WTC11 (cell line): Measurements from ENCODE around the gene ZGPAT.

Experiments used
- ATF2 ChIP-seq: sonication (generic); formaldehyde crosslinking; IDR thresholded peaks from 2 replicates; pipeline ENCODE4 v1.8.1; 2022; ENCODE audit warnings: low read depth, missing genetic modification reagents, borderline replicate concordance
- CTCF ChIP-seq: fragments of 200-600 bp; IDR thresholded peaks from 2 replicates; pipeline ENCODE4 v1.8.0; 2022; ENCODE audit warnings: antibody characterized with exemption
- E2F1 ChIP-seq: sonication (generic); formaldehyde crosslinking; IDR thresholded peaks from 2 replicates; pipeline ENCODE4 v1.8.0; 2022; ENCODE audit warnings: mild to moderate bottlenecking, missing genetic modification reagents
- FOXP4 ChIP-seq: sonication (generic); formaldehyde crosslinking; IDR thresholded peaks from 2 replicates; pipeline ENCODE4 v1.8.0; 2022; ENCODE audit warnings: mild to moderate bottlenecking, missing genetic modification reagents
- JUN ChIP-seq: sonication (generic); formaldehyde crosslinking; IDR thresholded peaks from 2 replicates; pipeline ENCODE4 v1.8.0; 2023; ENCODE audit warnings: mild to moderate bottlenecking, missing genetic modification reagents
- MLX ChIP-seq: sonication (generic); formaldehyde crosslinking; IDR thresholded peaks from 2 replicates; pipeline ENCODE4 v1.8.1; 2023; ENCODE audit warnings: mild to moderate bottlenecking, missing genetic modification reagents, moderate library complexity
- NFE2L1 ChIP-seq: sonication (generic); formaldehyde crosslinking; IDR thresholded peaks from 2 replicates; pipeline ENCODE4 v1.8.1; 2023; ENCODE audit warnings: missing genetic modification reagents
- NR2C2 ChIP-seq: sonication (generic); formaldehyde crosslinking; IDR thresholded peaks from 2 replicates; pipeline ENCODE4 v1.8.0; 2022; ENCODE audit warnings: mild to moderate bottlenecking, missing genetic modification reagents
- NR3C1 ChIP-seq: sonication (generic); formaldehyde crosslinking; conservative IDR thresholded peaks from 2 replicates; pipeline ENCODE4 v1.8.1; 2023; ENCODE audit warnings: low read depth, mild to moderate bottlenecking, missing genetic modification reagents
- PRDM15 ChIP-seq: sonication (generic); formaldehyde crosslinking; IDR thresholded peaks from 2 replicates; pipeline ENCODE4 v1.8.0; 2022; ENCODE audit warnings: missing genetic modification reagents
- USF2 ChIP-seq: sonication (generic); formaldehyde crosslinking; IDR thresholded peaks from 2 replicates; pipeline ENCODE4 v1.8.1; 2023; ENCODE audit warnings: mild to moderate bottlenecking, missing genetic modification reagents, moderate library complexity
- ZNF219 ChIP-seq: sonication (generic); formaldehyde crosslinking; IDR thresholded peaks from 2 replicates; pipeline ENCODE4 v1.8.0; 2023; ENCODE audit warnings: missing genetic modification reagents, mild to moderate bottlenecking, borderline replicate concordance
- ZNF423 ChIP-seq: fragments of 250-450 bp; sonication (Bioruptor Pico); IDR thresholded peaks from 2 replicates; pipeline ENCODE4 v2.1.2; 2022; ENCODE audit warnings: mild to moderate bottlenecking, moderate library complexity

- TF ChIP-seq JUN (CRISPR knock-in tag) (no peak), USF2 (CRISPR knock-in tag) (no peak), NFE2L1 (CRISPR knock-in tag) (no peak), CTCF (peak; percentile 95), FOXP4 (no peak), NR3C1 (CRISPR knock-in tag) (no peak), ZNF219 (CRISPR knock-in tag) (no peak), ZNF423 (CRISPR knock-in tag) (no peak), NR2C2 (no peak), E2F1 (CRISPR knock-in tag) (no peak), ATF2 (CRISPR knock-in tag) (no peak), PRDM15 (CRISPR knock-in tag) (no peak), MLX (CRISPR knock-in tag) (no peak)
These were observed 67.5 kb downstream of the ZGPAT start for GRCh38 chr20:63775096-63775978.
